IMR-90 (cell line): Measurements from ENCODE around the gene ITGB4. TPM values are rescaled to one million over a fixed set of nuclear protein-coding genes. Genes with fewer than 3 reads are reported as not detected.

Experiments
- ATAC-seq: fragments of 200-7000 bp; cut with Tn5 transposase; 2 replicates; pipeline ENCODE4 v1.9.1; 2020; ENCODE audit warnings: low read depth, mild to moderate bottlenecking, moderate library complexity
- BruUV-seq: library from RNA; stranded (reverse); fragments of 400-500 nt; replicated peaks from 2 replicates; lab custom pipeline; 2021; lab: Mats Ljungman, UMichigan
- CTCF ChIA-PET: fragments of 300-600 bp; formaldehyde crosslinking; extraction: SDS; loops from one replicate; lab custom pipeline; 2021; ENCODE audit warnings: antibody characterized with exemption; lab: Yijun Ruan, JAX
- POLR2A ChIA-PET: fragments of 300-600 bp; sonication (Branson Sonifier 250); formaldehyde crosslinking; loops from one replicate; lab custom pipeline; 2022; ENCODE audit warnings: antibody characterized with exemption; ENCODE audit not compliant: unreplicated experiment; lab: Charles Lee
- DNase-seq: peaks from one replicate; pipeline ENCODE4 v3.0.0; 2013
- H2AFZ ChIP-seq: replicated peaks from 2 replicates; pipeline ENCODE3; 2013; ENCODE audit warnings: low read length, mild to moderate bottlenecking; ENCODE audit not compliant: poor library complexity
- H2AK5ac ChIP-seq: 2 replicates; pipeline ENCODE4 v1.6.1; 2013; ENCODE audit warnings: low read depth, low read length, inconsistent platforms
- H2AK9ac ChIP-seq: replicated peaks from 2 replicates; pipeline ENCODE3; 2013; ENCODE audit warnings: mild to moderate bottlenecking, low read depth, low read length, moderate library complexity; ENCODE audit not compliant: poor library complexity
- H2BK120ac ChIP-seq: 2 replicates; pipeline ENCODE4 v1.6.1; 2013; ENCODE audit warnings: low read depth, low read length, inconsistent platforms
- H2BK15ac ChIP-seq: 3 replicates; pipeline ENCODE4 v1.6.1; 2013; ENCODE audit warnings: low read depth, low read length, inconsistent platforms
- H2BK20ac ChIP-seq: 2 replicates; pipeline ENCODE4 v1.6.1; 2013; ENCODE audit warnings: low read depth, mild to moderate bottlenecking, inconsistent platforms, low read length, moderate library complexity
- H2BK5ac ChIP-seq: 2 replicates; pipeline ENCODE4 v1.6.1; 2013; ENCODE audit warnings: mild to moderate bottlenecking, low read depth, low read length, inconsistent platforms; ENCODE audit not compliant: poor library complexity, severe bottlenecking
- H3K14ac ChIP-seq: replicated peaks from 2 replicates; pipeline ENCODE4 v1.6.1; 2013; ENCODE audit warnings: low read depth, low read length, inconsistent platforms
- H3K18ac ChIP-seq: 2 replicates; pipeline ENCODE4 v1.6.1; 2013; ENCODE audit warnings: low read depth, low read length, control low read depth
- H3K23ac ChIP-seq: 2 replicates; pipeline ENCODE4 v1.6.1; 2013; ENCODE audit warnings: low read depth, low read length, inconsistent platforms
- H3K27ac ChIP-seq: 2 replicates; pipeline ENCODE4 v1.5.1; 2013; ENCODE audit warnings: mild to moderate bottlenecking, control low read depth, low read length; ENCODE audit not compliant: insufficient read depth
- H3K27me3 ChIP-seq: 2 replicates; pipeline ENCODE4 v1.6.1; 2013; ENCODE audit warnings: low read length; ENCODE audit not compliant: control insufficient read depth, insufficient read depth
- H3K36me3 ChIP-seq: 2 replicates; pipeline ENCODE4 v1.6.1; 2013; ENCODE audit warnings: low read length, mixed read lengths; ENCODE audit not compliant: control insufficient read depth, insufficient read depth
- H3K4ac ChIP-seq: 2 replicates; pipeline ENCODE4 v1.6.1; 2013; ENCODE audit warnings: low read depth, low read length, inconsistent platforms
- H3K4me1 ChIP-seq: 2 replicates; pipeline ENCODE4 v1.6.1; 2013; ENCODE audit warnings: low read length, mixed read lengths; ENCODE audit not compliant: control insufficient read depth, insufficient read depth
- H3K4me2 ChIP-seq: 2 replicates; pipeline ENCODE4 v1.6.1; 2013; ENCODE audit warnings: low read depth, mild to moderate bottlenecking, control low read depth, low read length, moderate library complexity
- H3K4me3 ChIP-seq: 2 replicates; pipeline ENCODE4 v1.5.1; 2013; ENCODE audit warnings: low read depth, mild to moderate bottlenecking, control low read depth, low read length, moderate library complexity; ENCODE audit not compliant: insufficient read depth
- H3K56ac ChIP-seq: 2 replicates; pipeline ENCODE4 v1.6.1; 2013; ENCODE audit warnings: low read length, inconsistent platforms; ENCODE audit not compliant: insufficient read depth; ENCODE audit errors: extremely low read depth
- H3K79me1 ChIP-seq, 2 experiments: 2 replicates each; pipeline ENCODE4 v1.6.1; 2013; ENCODE audit warnings: low read length in 2 of 2, inconsistent platforms in 1 of 2, low read depth in 1 of 2
- H3K9ac ChIP-seq: 2 replicates; pipeline ENCODE4 v1.6.1; 2013; ENCODE audit warnings: low read depth, low read length, control low read depth
- H3K9me1 ChIP-seq: 2 replicates; pipeline ENCODE4 v1.6.1; 2013; ENCODE audit warnings: low read length, inconsistent platforms; ENCODE audit not compliant: insufficient read depth
- H3K9me3 ChIP-seq: 2 replicates; pipeline ENCODE4 v1.6.1; 2013; ENCODE audit warnings: low read length; ENCODE audit not compliant: control insufficient read depth, insufficient read depth
- H4K20me1 ChIP-seq: 2 replicates; pipeline ENCODE4 v1.6.1; 2013; ENCODE audit warnings: low read length, inconsistent platforms; ENCODE audit not compliant: insufficient read depth
- H4K5ac ChIP-seq: 2 replicates; pipeline ENCODE4 v1.6.1; 2013; ENCODE audit warnings: mild to moderate bottlenecking, low read depth, low read length, control low read depth
- H4K8ac ChIP-seq, 2 experiments: 2 replicates each; pipeline ENCODE4 v1.6.1; 2013; ENCODE audit warnings: low read depth in 2 of 2, low read length in 2 of 2, control low read depth in 1 of 2, inconsistent platforms in 1 of 2
- H4K91ac ChIP-seq: 2 replicates; pipeline ENCODE4 v1.6.1; 2013; ENCODE audit warnings: low read depth, low read length, inconsistent platforms; ENCODE audit not compliant: insufficient read depth
- BHLHE40 ChIP-seq: fragments of 150-350 bp; IDR thresholded peaks from 2 replicates; pipeline ENCODE4 v1.6.1; 2016; ENCODE audit warnings: mild to moderate bottlenecking, low read depth, low read length
- CEBPB ChIP-seq: IDR thresholded peaks from 2 replicates; pipeline ENCODE4 v1.6.1; 2012; ENCODE audit warnings: low read depth, low read length, improper control_type of control experiment
- ELK1 ChIP-seq: fragments of 150-350 bp; IDR thresholded peaks from 2 replicates; pipeline ENCODE4 v1.6.1; 2016; ENCODE audit warnings: low read depth, mild to moderate bottlenecking, low read length, moderate library complexity, borderline replicate concordance
- FOS ChIP-seq: fragments of 150-350 bp; IDR thresholded peaks from 2 replicates; pipeline ENCODE4 v1.6.1; 2016; ENCODE audit warnings: low read depth, low read length
- MAFK ChIP-seq: IDR thresholded peaks from 2 replicates; pipeline ENCODE4 v1.6.1; 2012; ENCODE audit warnings: low read depth, low read length, improper control_type of control experiment
- MAZ ChIP-seq: IDR thresholded peaks from 2 replicates; pipeline ENCODE4 v1.6.1; 2012; ENCODE audit warnings: low read depth, mild to moderate bottlenecking, low read length, improper control_type of control experiment, moderate library complexity, borderline replicate concordance
- MXI1 ChIP-seq: IDR thresholded peaks from 2 replicates; pipeline ENCODE4 v1.6.1; 2012; ENCODE audit warnings: low read depth, mild to moderate bottlenecking, low read length, moderate library complexity, borderline replicate concordance
- NFE2L2 ChIP-seq: fragments of 150-350 bp; IDR thresholded peaks from 2 replicates; pipeline ENCODE4 v1.6.1; 2016; ENCODE audit warnings: low read depth, mild to moderate bottlenecking, low read length
- POLR2A ChIP-seq: IDR thresholded peaks from 2 replicates; pipeline ENCODE4 v1.6.1; 2012; ENCODE audit warnings: mild to moderate bottlenecking, low read depth, low read length
- RAD21 ChIP-seq: IDR thresholded peaks from 2 replicates; pipeline ENCODE4 v1.6.1; 2012; ENCODE audit warnings: low read length, improper control_type of control experiment
- RCOR1 ChIP-seq: IDR thresholded peaks from 2 replicates; pipeline ENCODE4 v1.6.1; 2012; ENCODE audit warnings: mild to moderate bottlenecking, low read length, improper control_type of control experiment; ENCODE audit not compliant: insufficient replicate concordance
- RFX5 ChIP-seq: IDR thresholded peaks from 2 replicates; pipeline ENCODE4 v1.8.0; 2012; ENCODE audit warnings: low read depth, mild to moderate bottlenecking, low read length, moderate library complexity
- SMC3 ChIP-seq: fragments of 150-350 bp; IDR thresholded peaks from 2 replicates; pipeline ENCODE4 v1.6.1; 2016; ENCODE audit warnings: low read depth, mild to moderate bottlenecking, antibody characterized with exemption, low read length, moderate library complexity
- WGBS, 2 experiments: methylation state at CpG; one replicate each; pipeline versions ENCODE4 v1.1.5 to v1.1.7; 2013; ENCODE audit warnings: missing lambda C conversion rate in 2 of 2; ENCODE audit not compliant: insufficient read length in 1 of 2; ENCODE audit errors: extremely low coverage in 2 of 2; 5-methylcytosine and 5-hydroxymethylcytosine counted together
- dilution Hi-C: fragments of 300-500 bp; cut with HindIII; formaldehyde crosslinking; loops from one replicate; pipeline ENCODE4 v1.14.3; 2018; ENCODE audit warnings: low sequenced_read_pairs; ENCODE audit not compliant: unreplicated experiment
- in situ Hi-C: fragments of 300-500 bp; cut with MboI; formaldehyde crosslinking; loops from 3 replicates; pipeline ENCODE4 v1.14.3; 2019; ENCODE audit warnings: low sequenced_read_pairs, inconsistent platforms, mixed read lengths
- intact Hi-C: fragments of 100-400 bp; cut with micrococcal nuclease; formaldehyde crosslinking; loops from 2 replicates; pipeline ENCODE4 v1.10.0; 2022
- polyA plus RNA-seq, 3 experiments: library from polyadenylated mRNA; depleted of rRNA; stranded (reverse); fragments of >200 nt; gene quantifications; 2 replicates each; pipeline ENCODE4 v1.2.3, GENCODE V29; 2012; ENCODE audit warnings: low replicate concordance in 1 of 3
- total RNA-seq: library from RNA; depleted of rRNA; stranded (reverse); fragments of >200 nt; gene quantifications from 2 replicates; pipeline ENCODE4 v1.2.3, GENCODE V29; 2012
- TF ChIP-seq, protein P1 (sequence below): fragments of 150-350 bp; IDR thresholded peaks from 2 replicates; pipeline ENCODE4 v1.6.1; 2017; ENCODE audit warnings: mild to moderate bottlenecking, antibody characterized with exemption, low read length, low read depth
- TF ChIP-seq, protein P2 (sequence below): conservative IDR thresholded peaks from 2 replicates; pipeline ENCODE4 v1.5.1; 2012; ENCODE audit warnings: mild to moderate bottlenecking, low read depth, low read length, improper control_type of control experiment

The ITGB4 gene
- total and polyA plus RNA-seq, 2 of the 4 experiments (the other 2 are of a cell fraction): under 0.01 to 0.27 TPM

GRCh38 chr17:75722542-75723095 lies 1.4 kb downstream of the ITGB4 start:
- no TSS peak for BruUV-seq
- no peak overlapping the region for H2AFZ ChIP-seq
- H3K18ac ChIP-seq: no peak overlapping the region
- H4K8ac ChIP-seq: no peak overlapping the region
- H4K20me1 ChIP-seq: no peaks in the 10 kb centered on the region
- H2AK9ac ChIP-seq: no peak overlapping the region
- H2AK5ac ChIP-seq: no peak overlapping the region
- ATAC-seq (no peak), DNase-seq (no peak)
- no peaks in the 10 kb centered on the region for H3K9me1 ChIP-seq
- H3K27ac ChIP-seq: no peak overlapping the region
- no peak overlapping the region for H3K14ac ChIP-seq
- no peaks in the 10 kb centered on the region for H3K79me1 ChIP-seq
- no peak for TF ChIP-seq RCOR1
- no peak for TF ChIP-seq RFX5
- no peak for TF ChIP-seq NFE2L2
- TF ChIP-seq POLR2A: no peak
- TF ChIP-seq FOS: no peak
- TF ChIP-seq ELK1: no peak
- TF ChIP-seq, protein P1, sequence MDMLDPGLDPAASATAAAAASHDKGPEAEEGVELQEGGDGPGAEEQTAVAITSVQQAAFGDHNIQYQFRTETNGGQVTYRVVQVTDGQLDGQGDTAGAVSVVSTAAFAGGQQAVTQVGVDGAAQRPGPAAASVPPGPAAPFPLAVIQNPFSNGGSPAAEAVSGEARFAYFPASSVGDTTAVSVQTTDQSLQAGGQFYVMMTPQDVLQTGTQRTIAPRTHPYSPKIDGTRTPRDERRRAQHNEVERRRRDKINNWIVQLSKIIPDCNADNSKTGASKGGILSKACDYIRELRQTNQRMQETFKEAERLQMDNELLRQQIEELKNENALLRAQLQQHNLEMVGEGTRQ: no peak
- TF ChIP-seq BHLHE40: no peak
- no peak for TF ChIP-seq RAD21
- TF ChIP-seq, protein P2, sequence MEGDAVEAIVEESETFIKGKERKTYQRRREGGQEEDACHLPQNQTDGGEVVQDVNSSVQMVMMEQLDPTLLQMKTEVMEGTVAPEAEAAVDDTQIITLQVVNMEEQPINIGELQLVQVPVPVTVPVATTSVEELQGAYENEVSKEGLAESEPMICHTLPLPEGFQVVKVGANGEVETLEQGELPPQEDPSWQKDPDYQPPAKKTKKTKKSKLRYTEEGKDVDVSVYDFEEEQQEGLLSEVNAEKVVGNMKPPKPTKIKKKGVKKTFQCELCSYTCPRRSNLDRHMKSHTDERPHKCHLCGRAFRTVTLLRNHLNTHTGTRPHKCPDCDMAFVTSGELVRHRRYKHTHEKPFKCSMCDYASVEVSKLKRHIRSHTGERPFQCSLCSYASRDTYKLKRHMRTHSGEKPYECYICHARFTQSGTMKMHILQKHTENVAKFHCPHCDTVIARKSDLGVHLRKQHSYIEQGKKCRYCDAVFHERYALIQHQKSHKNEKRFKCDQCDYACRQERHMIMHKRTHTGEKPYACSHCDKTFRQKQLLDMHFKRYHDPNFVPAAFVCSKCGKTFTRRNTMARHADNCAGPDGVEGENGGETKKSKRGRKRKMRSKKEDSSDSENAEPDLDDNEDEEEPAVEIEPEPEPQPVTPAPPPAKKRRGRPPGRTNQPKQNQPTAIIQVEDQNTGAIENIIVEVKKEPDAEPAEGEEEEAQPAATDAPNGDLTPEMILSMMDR: no peak
- TF ChIP-seq MAFK: no peak
- TF ChIP-seq MAZ: no peak
- no peak for TF ChIP-seq SMC3
- TF ChIP-seq MXI1: no peak
- no peak for TF ChIP-seq CEBPB
- no peaks in the 10 kb centered on the region for H3K4me1 ChIP-seq
- H3K4ac ChIP-seq: no peak overlapping the region
- H4K91ac ChIP-seq: no peak overlapping the region
- no peak overlapping the region for H3K4me3 ChIP-seq
- H4K5ac ChIP-seq: no peak overlapping the region
- no peak overlapping the region for H2BK120ac ChIP-seq
- H3K36me3 ChIP-seq: no peaks in the 10 kb centered on the region
- no peak overlapping the region for H3K23ac ChIP-seq
- in situ Hi-C loops: no loop called here
- POLR2A ChIA-PET: no interaction called here
- no peak overlapping the region for H2BK5ac ChIP-seq
- intact Hi-C loops: no loop called here
- no peaks in the 10 kb centered on the region for H3K9me3 ChIP-seq
- H3K9ac ChIP-seq: no peak overlapping the region
- dilution Hi-C loops: no loop called here
- 100% methylated on average over 1 of the region's 9 CpGs; no CpG with 5 or more reads in 1 of the 2 experiments for WGBS, 2 experiments
- H2BK20ac ChIP-seq: no peak overlapping the region
- no peak overlapping the region for H2BK15ac ChIP-seq
- H3K56ac ChIP-seq: no peak overlapping the region
- CTCF ChIA-PET: no interaction called here
- H3K4me2 ChIP-seq: no peak overlapping the region
- peaks cover 53% of the 10 kb centered on the region for H3K27me3 ChIP-seq
